Right lobe of liver (tissue), 6 donors: ENCODE data around the gene PHKG1. TPM values are rescaled to one million over a fixed set of nuclear protein-coding genes. Genes with fewer than 3 reads are reported as not detected.
"Not testable (repeated sequence)": the region's sequence is repeated elsewhere in the genome, so short reads cannot be mapped to it uniquely, and the experiment has no call there.

Experiments
- ATAC-seq, 4 donors: fragments of 200-7000 bp; cut with Tn5 transposase; one replicate each; pipeline ENCODE4 v1.9.1; 2020; ENCODE audit warnings: mild to moderate bottlenecking in 4 of 4, moderate library complexity in 4 of 4
- DNase-seq, 3 donors: peaks; one replicate each; pipeline ENCODE4 v3.0.0-alpha.2; 2020
- H3K27ac ChIP-seq, 3 donors: fragments of 200-600 bp; one replicate each; pipeline ENCODE4 v1.8.0; 2022
- H3K27me3 ChIP-seq, 2 donors: fragments of 200-600 bp; one replicate each; pipeline ENCODE4 v1.8.0; 2022
- H3K36me3 ChIP-seq, 4 donors: fragments of 200-600 bp; sonication (generic) in 1 of 4; one replicate each; pipeline versions ENCODE4 v1.5.1 to v1.8.0; 2017 to 2022; ENCODE audit warnings: control low read depth in 1 of 4
- H3K4me1 ChIP-seq, 4 donors: fragments of 200-600 bp; sonication (generic) in 1 of 4; one replicate each; pipeline versions ENCODE4 v1.5.1 to v1.8.0; 2017 to 2022; ENCODE audit warnings: control low read depth in 1 of 4
- H3K4me3 ChIP-seq, 3 donors: fragments of 200-600 bp; one replicate each; pipeline ENCODE4 v1.8.0; 2022
- H3K9me3 ChIP-seq, 4 donors: fragments of 200-600 bp; sonication (generic) in 1 of 4; one replicate each; pipeline versions ENCODE4 v1.5.1 to v1.8.0; 2017 to 2022; ENCODE audit warnings: control low read depth in 1 of 4
- POLR2A ChIP-seq: fragments of 450-650 bp; IDR thresholded peaks from one replicate; pipeline ENCODE4 v1.6.1; 2017; ENCODE audit warnings: antibody characterized with exemption, mild to moderate bottlenecking
- WGBS: methylation state at CpG from one replicate; pipeline ENCODE4 v1.1.6; 2018; ENCODE audit warnings: low coverage, low lambda C conversion rate; ENCODE audit not compliant: insufficient coverage; ENCODE audit errors: missing lambda C conversion rate; 5-methylcytosine and 5-hydroxymethylcytosine counted together
- intact Hi-C, 2 donors: fragments of 100-400 bp; cut with DNase I; formaldehyde crosslinking; loops; one replicate each; pipeline versions ENCODE4 v1.11.2 to v1.14.1; 2022
- long read RNA-seq: library from polyadenylated mRNA; unstranded; transcript quantifications from one replicate; pipeline ENCODE4 v2.0.0, GENCODE V29; 2019
- total RNA-seq, 6 experiments: library from RNA; depleted of rRNA in 2 of 6; stranded (reverse); fragments of >200 nt in 2 of 6; fragmentation: NEBNext Ultra II Directional in 3 of 6; extraction: Animal tissue kit (Norgen Biotek cat#: 25700) in 3 of 6; gene quantifications; one replicate each; pipeline versions ENCODE4 v1.1.0 to v1.2.4, GENCODE V29; 2016 to 2023
- TF ChIP-seq, protein P1 (sequence below), 4 donors: fragments of 200-600 bp in 3 of 4; fragments of 450-650 bp in 1 of 4; IDR thresholded peaks; one replicate each; pipeline versions ENCODE4 v1.5.1 to v1.8.0; 2016 to 2022; ENCODE audit warnings: antibody characterized with exemption in 4 of 4, mild to moderate bottlenecking in 2 of 4
- donor health status: DM: no; HTN: yes; CAD: no.
- donor health status: DM: no; HTN: no; CAD: no.
- donor health status: DM: no; HTN: no; CAD: no.
- donor health status: DM: no; HTN: yes; CAD: no.
- donor health status: DM: no; HTN: yes; CAD: no.

The PHKG1 gene
- total RNA-seq: 1 to 10 TPM in 1 of 6 experiments, under 1 TPM in 4, not detected in 1; 0.12 to 1.6 (median 0.20) TPM
- long read RNA-seq, partial matches to known transcripts: 0 of 4 reads
- long read RNA-seq, other reads (novel, unspliced or antisense): 4 of 4 reads

DNA sequence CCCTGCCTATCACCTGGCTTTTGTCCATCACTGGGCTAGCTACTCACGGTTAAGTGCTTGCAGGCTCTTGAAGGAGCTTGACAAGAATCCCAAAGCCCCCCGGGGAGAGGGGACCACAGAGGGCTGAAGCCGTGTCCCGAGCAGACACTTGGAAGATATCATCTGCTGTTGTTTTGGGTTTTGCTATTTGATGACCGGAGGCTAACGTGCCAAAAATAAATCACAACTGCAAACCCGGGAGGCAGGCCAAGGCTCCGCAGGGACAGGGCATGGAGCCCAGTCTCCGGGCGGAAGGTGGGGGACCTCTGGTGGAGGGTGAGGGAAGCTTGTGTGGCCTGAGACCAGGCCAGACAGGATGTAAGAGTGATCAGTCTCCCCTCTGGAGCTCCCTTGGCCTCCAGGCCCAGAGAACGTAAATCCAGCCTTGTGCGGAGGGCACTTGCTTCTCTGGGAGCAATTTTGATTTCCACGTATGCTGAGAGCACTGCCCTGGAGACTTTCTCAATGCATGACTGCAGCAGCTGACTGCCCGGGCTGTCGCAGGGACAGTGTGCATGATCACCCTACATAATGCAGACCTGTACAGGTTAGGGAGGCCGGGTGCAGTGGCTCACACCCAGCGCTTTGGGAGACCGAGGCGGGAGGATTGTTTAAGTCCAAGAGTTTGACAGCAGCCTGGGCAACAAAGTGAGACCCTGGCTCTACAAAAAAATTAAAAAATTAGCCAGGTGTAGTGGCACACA is at the start of gene PHKG1:
Gene PHKG1, minus strand, starts transcription at position 164 of the 743 bp plus-strand sequence. CDS start 4,011 bp downstream, outside the sequence.
- Histone ChIP-seq H3K27me3 (no peaks in the 10 kb centered on the region), H3K9me3 (no peaks in the 10 kb centered on the region), H3K36me3 (no peaks in the 10 kb centered on the region), H3K4me3 (peak within 1 kb of the TSS in 1 of 3 donors; percentile 10), H3K4me1 (peaks cover 0 to 13% (median 6%) of the 10 kb centered on the region in 4 donors), H3K27ac (peak within 1 kb of the TSS in 1 of 3 donors; percentile 25)
- intact Hi-C loops: no loop called here
- ATAC-seq: peak; percentile 98 to 99 (median 98)
- peak; percentile 86 to 90 (median 87) for DNase-seq
- no peak for TF ChIP-seq POLR2A
- TF ChIP-seq, protein P1, sequence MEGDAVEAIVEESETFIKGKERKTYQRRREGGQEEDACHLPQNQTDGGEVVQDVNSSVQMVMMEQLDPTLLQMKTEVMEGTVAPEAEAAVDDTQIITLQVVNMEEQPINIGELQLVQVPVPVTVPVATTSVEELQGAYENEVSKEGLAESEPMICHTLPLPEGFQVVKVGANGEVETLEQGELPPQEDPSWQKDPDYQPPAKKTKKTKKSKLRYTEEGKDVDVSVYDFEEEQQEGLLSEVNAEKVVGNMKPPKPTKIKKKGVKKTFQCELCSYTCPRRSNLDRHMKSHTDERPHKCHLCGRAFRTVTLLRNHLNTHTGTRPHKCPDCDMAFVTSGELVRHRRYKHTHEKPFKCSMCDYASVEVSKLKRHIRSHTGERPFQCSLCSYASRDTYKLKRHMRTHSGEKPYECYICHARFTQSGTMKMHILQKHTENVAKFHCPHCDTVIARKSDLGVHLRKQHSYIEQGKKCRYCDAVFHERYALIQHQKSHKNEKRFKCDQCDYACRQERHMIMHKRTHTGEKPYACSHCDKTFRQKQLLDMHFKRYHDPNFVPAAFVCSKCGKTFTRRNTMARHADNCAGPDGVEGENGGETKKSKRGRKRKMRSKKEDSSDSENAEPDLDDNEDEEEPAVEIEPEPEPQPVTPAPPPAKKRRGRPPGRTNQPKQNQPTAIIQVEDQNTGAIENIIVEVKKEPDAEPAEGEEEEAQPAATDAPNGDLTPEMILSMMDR (IDR thresholded peaks at IDR 0.05): peak; percentile 46 to 82 (median 79)
- whole genome bisulfite sequencing: 21% methylated on average over 13 of the region's 19 CpGs

DNA sequence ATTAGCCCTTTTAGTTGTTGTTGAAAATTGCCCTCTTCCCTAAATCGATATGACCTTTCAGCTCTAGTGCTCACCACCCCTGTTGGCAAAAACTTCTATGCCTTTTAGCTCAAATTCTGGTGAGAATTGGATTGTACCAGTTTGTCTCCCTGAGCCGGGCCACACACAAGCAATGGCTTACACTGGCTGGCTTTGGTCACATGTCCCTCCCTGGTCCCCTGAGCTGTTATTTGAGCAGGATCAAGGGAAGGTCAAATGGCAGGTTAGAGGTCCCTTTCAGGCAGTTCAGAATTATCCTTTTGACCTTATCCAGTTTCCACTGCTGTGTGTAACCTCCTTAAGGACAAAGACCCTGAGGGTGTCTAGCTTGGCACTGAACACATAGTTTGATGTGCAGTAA is 38.3 kb upstream of the PHKG1 start:
- H3K4me1 ChIP-seq, H3K27me3 ChIP-seq, H3K36me3 ChIP-seq, H3K4me3 ChIP-seq, H3K9me3 ChIP-seq, DNase-seq, intact Hi-C loops: not testable (repeated sequence)
- WGBS: 39% methylated on average over 2 of the region's 2 CpGs
- H3K27ac ChIP-seq: peak overlapping the region in 1 of 3 donors; percentile 29
- ATAC-seq: peak; percentile 73 to 94 (median 82)

DNA sequence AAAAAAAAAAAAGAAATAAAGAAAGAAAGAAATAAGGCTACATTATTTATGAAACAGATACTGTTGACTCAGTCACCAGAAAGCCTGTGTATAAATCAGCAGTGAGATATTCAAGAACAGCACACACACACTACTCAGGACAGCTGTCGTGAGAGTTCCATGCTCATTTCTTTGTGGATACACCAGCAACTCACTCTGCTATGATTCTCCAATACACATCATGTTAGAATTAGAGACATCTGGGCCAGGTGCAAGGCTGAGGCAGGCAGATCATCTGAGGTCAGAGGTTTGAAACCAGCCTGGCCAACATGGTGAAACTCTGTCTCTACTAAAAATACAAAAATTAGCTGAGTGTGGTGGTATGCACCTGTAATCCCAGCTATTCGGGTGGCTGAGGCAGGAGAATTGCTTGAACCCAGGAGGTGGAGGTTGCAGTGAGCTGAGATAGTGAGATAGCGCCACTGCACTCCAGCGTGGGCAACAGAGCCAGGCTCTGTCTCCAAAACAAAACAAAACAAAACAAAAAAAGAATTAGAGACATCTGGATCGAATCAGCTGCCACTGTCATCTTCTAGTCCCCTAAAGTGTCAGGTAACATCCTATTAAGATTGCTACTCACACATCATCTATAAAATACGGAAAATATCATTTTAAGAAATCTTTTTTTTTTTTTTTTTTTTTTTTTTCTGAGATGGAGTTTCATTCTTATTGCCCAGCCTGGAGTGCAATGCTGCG is 34.7 kb upstream of the PHKG1 start:
- H3K4me3 ChIP-seq: no peak overlapping the region
- no peaks in the 10 kb centered on the region for H3K9me3 ChIP-seq
- no peaks in the 10 kb centered on the region for H3K4me1 ChIP-seq
- H3K27ac ChIP-seq: no peak overlapping the region
- WGBS: 69% methylated on average over 6 of the region's 7 CpGs
- no peaks in the 10 kb centered on the region for H3K36me3 ChIP-seq
- intact Hi-C loops: no loop called here
- no peak for ATAC-seq
- TF ChIP-seq, protein P1 (IDR thresholded peaks at IDR 0.05): no peak
- TF ChIP-seq POLR2A: no peak
- no peak for DNase-seq
- no peaks in the 10 kb centered on the region for H3K27me3 ChIP-seq

DNA sequence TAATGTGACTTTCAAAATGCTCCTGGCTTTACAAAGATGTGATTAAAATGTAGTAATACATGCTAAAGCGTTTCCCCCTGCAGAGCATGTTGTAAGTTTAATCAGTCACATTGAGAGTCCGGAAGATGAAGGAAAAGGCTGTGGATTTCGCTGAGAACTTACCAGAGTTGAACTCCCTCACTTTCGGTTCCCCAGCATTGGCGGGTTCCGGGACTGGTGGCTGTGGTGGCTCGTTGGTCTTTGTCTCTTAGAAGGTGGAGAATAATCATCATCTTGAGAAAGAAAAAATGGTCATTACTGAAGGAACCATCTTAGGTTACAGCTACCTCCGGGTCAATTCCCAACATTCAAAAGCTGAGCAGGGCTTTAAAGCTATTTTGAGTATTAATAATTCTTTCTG is 33.1 kb upstream of the PHKG1 start:
- Histone ChIP-seq H3K27ac (no peak overlapping the region), H3K27me3 (no peaks in the 10 kb centered on the region), H3K36me3 (no peaks in the 10 kb centered on the region), H3K4me3 (no peak overlapping the region), H3K4me1 (no peaks in the 10 kb centered on the region), H3K9me3 (no peaks in the 10 kb centered on the region)
- ATAC-seq (no peak), DNase-seq (no peak)
- 60% methylated on average over 6 of the region's 8 CpGs for whole genome bisulfite sequencing
- TF ChIP-seq, protein P1 (IDR thresholded peaks at IDR 0.05): no peak
- TF ChIP-seq POLR2A: no peak
- intact Hi-C loops: no loop called here

DNA sequence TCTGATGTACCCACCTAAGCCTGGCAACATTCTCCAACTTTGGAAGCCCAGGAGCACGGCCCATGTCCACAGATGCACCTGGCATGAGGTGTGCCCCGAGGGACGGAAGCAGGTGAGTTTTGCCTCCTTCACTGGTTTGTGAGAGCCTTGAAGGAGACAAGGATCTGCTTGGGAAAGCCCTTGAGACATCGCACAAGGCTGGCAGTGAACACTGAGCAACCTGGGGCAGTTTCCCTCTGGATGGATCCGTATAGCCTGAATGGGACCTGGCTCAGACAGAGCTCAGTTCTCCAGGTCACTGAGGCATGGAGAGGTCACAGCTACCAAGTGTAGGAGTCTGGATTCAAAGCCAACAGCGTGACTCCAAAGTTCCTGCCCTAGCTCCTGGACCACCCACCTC is 32.2 kb upstream of the PHKG1 start:
- Histone ChIP-seq H3K27ac (no peak overlapping the region), H3K4me3 (no peak overlapping the region), H3K4me1 (no peaks in the 10 kb centered on the region), H3K9me3 (no peaks in the 10 kb centered on the region), H3K27me3 (no peaks in the 10 kb centered on the region), H3K36me3 (no peaks in the 10 kb centered on the region)
- intact Hi-C loops: no loop called here
- DNase-seq: no peak
- TF ChIP-seq, protein P1 (IDR thresholded peaks at IDR 0.05): no peak
- no peak for TF ChIP-seq POLR2A
- 80% methylated on average over 2 of the region's 6 CpGs for WGBS
- ATAC-seq: no peak
